ENCODE results near the gene XXYLT1. TPM values are rescaled to one million over a fixed set of nuclear protein-coding genes. Genes with fewer than 3 reads are reported as not detected.
"Not testable (repeated sequence)": the region's sequence is repeated elsewhere in the genome, so short reads cannot be mapped to it uniquely, and the experiment has no call there.

The XXYLT1 gene
- polyA plus RNA-seq (2013, experiment 1 of 2) = 40.8 TPM
- polyA plus RNA-seq (2013, experiment 2 of 2) = 36.5 TPM

GRCh38 chr3:195270817-195271409, at the start of gene XXYLT1:
TSS of gene XXYLT1 (minus strand) at chr3:195271159. CDS start at chr3:195271058, 101 bp downstream.
- 0% methylated on average over 59 to 61 of the region's 75 CpGs for WGBS, 2 experiments (ENCODE audit: insufficient coverage in 2 of 2)
- Histone ChIP-seq H3K9me3 (ENCODE audit: control insufficient read depth, low read length) (no peaks in the 10 kb centered on the region), H3K4me1 (ENCODE audit: control insufficient read depth, insufficient read depth, low read length, poor library complexity, severe bottlenecking) (peaks cover 14% of the 10 kb centered on the region), H3K4me3 (ENCODE audit: extremely low read depth, insufficient read depth, low read length, poor library complexity, severe bottlenecking) (peak within 1 kb of the TSS; percentile 65), H3K36me3 (ENCODE audit: control insufficient read depth, insufficient read depth, low read length) (peaks cover 22% of the 10 kb centered on the region), H3K27ac (ENCODE audit: low read depth, low read length, severe bottlenecking) (peak within 1 kb of the TSS; percentile 91)

GRCh38 chr3:195319060-195319459, 48.1 kb upstream of the XXYLT1 start:
- no peak overlapping the region for H3K4me3 ChIP-seq (ENCODE audit: extremely low read depth, insufficient read depth, low read length, poor library complexity, severe bottlenecking)
- no peak overlapping the region for H3K27ac ChIP-seq (ENCODE audit: low read depth, low read length, severe bottlenecking)
- 88 to 93% methylated on average over 4 to 5 of the region's 5 CpGs for WGBS, 2 experiments (ENCODE audit: insufficient coverage in 2 of 2)
- H3K36me3 ChIP-seq (ENCODE audit: control insufficient read depth, insufficient read depth, low read length) = peaks cover 33% of the 10 kb centered on the region
- H3K4me1 ChIP-seq (ENCODE audit: control insufficient read depth, insufficient read depth, low read length, poor library complexity, severe bottlenecking) = no peaks in the 10 kb centered on the region
- peaks cover 14% of the 10 kb centered on the region for H3K9me3 ChIP-seq (ENCODE audit: control insufficient read depth, low read length)

- no peak overlapping the region for H3K4me3 ChIP-seq (ENCODE audit: extremely low read depth, insufficient read depth, low read length, poor library complexity, severe bottlenecking)
- H3K36me3 ChIP-seq (ENCODE audit: control insufficient read depth, insufficient read depth, low read length) = peaks cover 3% of the 10 kb centered on the region
- 92 to 96% methylated on average over 4 to 5 of the region's 6 CpGs for WGBS, 2 experiments (ENCODE audit: insufficient coverage in 2 of 2)
- no peak overlapping the region for H3K27ac ChIP-seq (ENCODE audit: low read depth, low read length, severe bottlenecking)
- H3K9me3 ChIP-seq (ENCODE audit: control insufficient read depth, low read length) = no peaks in the 10 kb centered on the region
- no peaks in the 10 kb centered on the region for H3K4me1 ChIP-seq (ENCODE audit: control insufficient read depth, insufficient read depth, low read length, poor library complexity, severe bottlenecking)
These were observed 41.8 kb upstream of the XXYLT1 start for GRCh38 chr3:195312714-195313113.

GRCh38 chr3:195307711-195308110, 36.8 kb upstream of the XXYLT1 start:
- no peak overlapping the region for H3K27ac ChIP-seq (ENCODE audit: low read depth, low read length, severe bottlenecking)
- no peaks in the 10 kb centered on the region for H3K4me1 ChIP-seq (ENCODE audit: control insufficient read depth, insufficient read depth, low read length, poor library complexity, severe bottlenecking)
- no peaks in the 10 kb centered on the region for H3K9me3 ChIP-seq (ENCODE audit: control insufficient read depth, low read length)
- peaks cover 15% of the 10 kb centered on the region for H3K36me3 ChIP-seq (ENCODE audit: control insufficient read depth, insufficient read depth, low read length)
- no peak overlapping the region for H3K4me3 ChIP-seq (ENCODE audit: extremely low read depth, insufficient read depth, low read length, poor library complexity, severe bottlenecking)

GRCh38 chr3:195306369-195306768, 35.4 kb upstream of the XXYLT1 start:
- no peak overlapping the region for H3K27ac ChIP-seq (ENCODE audit: low read depth, low read length, severe bottlenecking)
- no peaks in the 10 kb centered on the region for H3K9me3 ChIP-seq (ENCODE audit: control insufficient read depth, low read length)
- no peak overlapping the region for H3K4me3 ChIP-seq (ENCODE audit: extremely low read depth, insufficient read depth, low read length, poor library complexity, severe bottlenecking)
- no peaks in the 10 kb centered on the region for H3K4me1 ChIP-seq (ENCODE audit: control insufficient read depth, insufficient read depth, low read length, poor library complexity, severe bottlenecking)
- WGBS, 2 experiments (ENCODE audit: insufficient coverage in 2 of 2) = 94 to 100% methylated on average over 2 of the region's 4 CpGs
- peaks cover 21% of the 10 kb centered on the region for H3K36me3 ChIP-seq (ENCODE audit: control insufficient read depth, insufficient read depth, low read length)

GRCh38 chr3:195302431-195302830, 31.5 kb upstream of the XXYLT1 start:
- H3K9me3 ChIP-seq (ENCODE audit: control insufficient read depth, low read length) = no peaks in the 10 kb centered on the region
- no peak overlapping the region for H3K27ac ChIP-seq (ENCODE audit: low read depth, low read length, severe bottlenecking)
- H3K4me3 ChIP-seq (ENCODE audit: extremely low read depth, insufficient read depth, low read length, poor library complexity, severe bottlenecking) = no peak overlapping the region
- 96 to 100% methylated on average over 2 of the region's 3 CpGs for WGBS, 2 experiments (ENCODE audit: insufficient coverage in 2 of 2)
- H3K4me1 ChIP-seq (ENCODE audit: control insufficient read depth, insufficient read depth, low read length, poor library complexity, severe bottlenecking) = no peaks in the 10 kb centered on the region
- H3K36me3 ChIP-seq (ENCODE audit: control insufficient read depth, insufficient read depth, low read length) = peaks cover 38% of the 10 kb centered on the region

GRCh38 chr3:195297446-195297845, 26.5 kb upstream of the XXYLT1 start:
- Histone ChIP-seq H3K36me3 (ENCODE audit: control insufficient read depth, insufficient read depth, low read length) (peaks cover 37% of the 10 kb centered on the region), H3K4me1 (ENCODE audit: control insufficient read depth, insufficient read depth, low read length, poor library complexity, severe bottlenecking) (no peaks in the 10 kb centered on the region), H3K9me3 (ENCODE audit: control insufficient read depth, low read length) (no peaks in the 10 kb centered on the region), H3K27ac (ENCODE audit: low read depth, low read length, severe bottlenecking) (no peak overlapping the region), H3K4me3 (ENCODE audit: extremely low read depth, insufficient read depth, low read length, poor library complexity, severe bottlenecking) (no peak overlapping the region)

GRCh38 chr3:195296662-195297061, 25.7 kb upstream of the XXYLT1 start:
- H3K27ac ChIP-seq (ENCODE audit: low read depth, low read length, severe bottlenecking) = no peak overlapping the region
- no CpG with 5 or more reads among the region's 1 CpG for WGBS, 2 experiments (ENCODE audit: insufficient coverage in 2 of 2)
- H3K4me3 ChIP-seq (ENCODE audit: extremely low read depth, insufficient read depth, low read length, poor library complexity, severe bottlenecking) = no peak overlapping the region
- no peaks in the 10 kb centered on the region for H3K9me3 ChIP-seq (ENCODE audit: control insufficient read depth, low read length)
- H3K4me1 ChIP-seq (ENCODE audit: control insufficient read depth, insufficient read depth, low read length, poor library complexity, severe bottlenecking) = no peaks in the 10 kb centered on the region
- peaks cover 33% of the 10 kb centered on the region for H3K36me3 ChIP-seq (ENCODE audit: control insufficient read depth, insufficient read depth, low read length)

GRCh38 chr3:195291121-195291520, 20.2 kb upstream of the XXYLT1 start:
- Histone ChIP-seq H3K4me3 (ENCODE audit: extremely low read depth, insufficient read depth, low read length, poor library complexity, severe bottlenecking) (no peak overlapping the region), H3K4me1 (ENCODE audit: control insufficient read depth, insufficient read depth, low read length, poor library complexity, severe bottlenecking) (no peaks in the 10 kb centered on the region), H3K9me3 (ENCODE audit: control insufficient read depth, low read length) (no peaks in the 10 kb centered on the region), H3K36me3 (ENCODE audit: control insufficient read depth, insufficient read depth, low read length) (peaks cover 43% of the 10 kb centered on the region), H3K27ac (ENCODE audit: low read depth, low read length, severe bottlenecking) (no peak overlapping the region)
- 100% methylated on average over 1 of the region's 1 CpG; no CpG with 5 or more reads in 1 of the 2 experiments for WGBS, 2 experiments (ENCODE audit: insufficient coverage in 2 of 2)

- not testable (repeated sequence) for H3K4me1 ChIP-seq (ENCODE audit: control insufficient read depth, insufficient read depth, low read length, poor library complexity, severe bottlenecking); H3K4me3 ChIP-seq (ENCODE audit: extremely low read depth, insufficient read depth, low read length, poor library complexity, severe bottlenecking); H3K27ac ChIP-seq (ENCODE audit: low read depth, low read length, severe bottlenecking); H3K9me3 ChIP-seq (ENCODE audit: control insufficient read depth, low read length)
- no CpG with 5 or more reads among the region's 5 CpGs for WGBS, 2 experiments (ENCODE audit: insufficient coverage in 2 of 2)
- H3K36me3 ChIP-seq (ENCODE audit: control insufficient read depth, insufficient read depth, low read length) = peaks cover 46% of the 10 kb centered on the region
These were observed 19.7 kb upstream of the XXYLT1 start for GRCh38 chr3:195290643-195291042.

- H3K4me3 ChIP-seq (ENCODE audit: extremely low read depth, insufficient read depth, low read length, poor library complexity, severe bottlenecking) = no peak overlapping the region
- H3K36me3 ChIP-seq (ENCODE audit: control insufficient read depth, insufficient read depth, low read length) = peaks cover 46% of the 10 kb centered on the region
- no peaks in the 10 kb centered on the region for H3K4me1 ChIP-seq (ENCODE audit: control insufficient read depth, insufficient read depth, low read length, poor library complexity, severe bottlenecking)
- no peak overlapping the region for H3K27ac ChIP-seq (ENCODE audit: low read depth, low read length, severe bottlenecking)
- H3K9me3 ChIP-seq (ENCODE audit: control insufficient read depth, low read length) = no peaks in the 10 kb centered on the region
- WGBS, 2 experiments (ENCODE audit: insufficient coverage in 2 of 2) = 50 to 63% methylated on average over 2 to 3 of the region's 4 CpGs
These were observed 15.3 kb upstream of the XXYLT1 start for GRCh38 chr3:195286115-195286872.

Data from mesodermal cell (in vitro differentiated cells).